ENCODE data around the gene LRRTM3. TPM values are rescaled to one million over a fixed set of nuclear protein-coding genes. Genes with fewer than 3 reads are reported as not detected.
A peak's percentile ranks its signal among the peaks of the same experiment; 100 is the strongest.

The LRRTM3 gene
- total RNA-seq, 2 experiments from 2014 or later, result not detected

GRCh38 chr10:67033878-67034277, 108.0 kb downstream of the LRRTM3 start:
- Mint-ChIP-seq H3K27me3 (no peaks in the 10 kb centered on the region), H3K27ac (no peak overlapping the region), H3K4me1 (ENCODE audit: low read depth) (no peaks in the 10 kb centered on the region), H3K36me3 (ENCODE audit: low read depth) (no peaks in the 10 kb centered on the region), H3K4me3 (no peak overlapping the region), H3K9me3 (no peaks in the 10 kb centered on the region)
- DNase-seq, result no peak
- no peaks in the 10 kb centered on the region for H3K36me3 ChIP-seq (ENCODE audit: insufficient read depth, low read length)
- intact Hi-C loops (cut with DNase I, micrococcal nuclease), result no loop called here
- H3K27me3 ChIP-seq (ENCODE audit: control insufficient read depth in 1 of 2, insufficient read depth in 2 of 2, low read length in 2 of 2), result no peaks in the 10 kb centered on the region
- TF ChIP-seq CTCF (IDR thresholded peaks at IDR 0.05), result no peak
- no peak for ATAC-seq (ENCODE audit: poor library complexity)
- ChIA-PET POLR2A (no interaction called here), CTCF (no interaction called here)
- no peak overlapping the region for H3K4me3 ChIP-seq (ENCODE audit: low read length)
- no peak overlapping the region for H3K27ac ChIP-seq (ENCODE audit: low read depth in 1 of 2, low read length in 2 of 2)
- H3K4me1 ChIP-seq (ENCODE audit: insufficient read depth, low read length), result no peaks in the 10 kb centered on the region
- H3K9me3 ChIP-seq (ENCODE audit: control insufficient read depth in 1 of 2, insufficient read depth in 1 of 2, low read length in 2 of 2), result no peaks in the 10 kb centered on the region

GRCh38 chr10:67036808-67037207, 111.0 kb downstream of the LRRTM3 start:
- ATAC-seq (ENCODE audit: poor library complexity), result no peak
- Histone ChIP-seq H3K27me3 (ENCODE audit: control insufficient read depth in 1 of 2, insufficient read depth in 2 of 2, low read length in 2 of 2) (no peaks in the 10 kb centered on the region), H3K9me3 (ENCODE audit: control insufficient read depth in 1 of 2, insufficient read depth in 1 of 2, low read length in 2 of 2) (no peaks in the 10 kb centered on the region), H3K4me1 (ENCODE audit: insufficient read depth, low read length) (no peaks in the 10 kb centered on the region), H3K27ac (ENCODE audit: low read depth in 1 of 2, low read length in 2 of 2) (no peak overlapping the region), H3K4me3 (ENCODE audit: low read length) (no peak overlapping the region), H3K36me3 (ENCODE audit: insufficient read depth, low read length) (no peaks in the 10 kb centered on the region)
- Mint-ChIP-seq H3K27me3 (no peaks in the 10 kb centered on the region), H3K36me3 (ENCODE audit: low read depth) (no peaks in the 10 kb centered on the region), H3K27ac (no peak overlapping the region), H3K4me1 (ENCODE audit: low read depth) (no peaks in the 10 kb centered on the region), H3K9me3 (no peaks in the 10 kb centered on the region), H3K4me3 (no peak overlapping the region)
- ChIA-PET POLR2A (no interaction called here), CTCF (no interaction called here)
- TF ChIP-seq CTCF (IDR thresholded peaks at IDR 0.05), result no peak
- intact Hi-C loops (cut with DNase I, micrococcal nuclease), result no loop called here
- peak in 1 of 14 experiments; percentile 2 for DNase-seq

- Histone ChIP-seq H3K9me3 (ENCODE audit: control insufficient read depth in 1 of 2, insufficient read depth in 1 of 2, low read length in 2 of 2) (peaks cover 0 to 4% of the 10 kb centered on the region in 2 experiments), H3K27ac (ENCODE audit: low read depth in 1 of 2, low read length in 2 of 2) (no peak overlapping the region), H3K4me1 (ENCODE audit: insufficient read depth, low read length) (no peaks in the 10 kb centered on the region), H3K27me3 (ENCODE audit: control insufficient read depth in 1 of 2, insufficient read depth in 2 of 2, low read length in 2 of 2) (no peaks in the 10 kb centered on the region), H3K4me3 (ENCODE audit: low read length) (no peak overlapping the region), H3K36me3 (ENCODE audit: insufficient read depth, low read length) (no peaks in the 10 kb centered on the region)
- H3K36me3 Mint-ChIP-seq (ENCODE audit: low read depth), result no peaks in the 10 kb centered on the region
- no peak for ATAC-seq (ENCODE audit: poor library complexity)
- no peak overlapping the region for H3K4me3 Mint-ChIP-seq
- no peak overlapping the region for H3K27ac Mint-ChIP-seq
- intact Hi-C loops (cut with DNase I, micrococcal nuclease), result no loop called here
- no peak for DNase-seq
- H3K4me1 Mint-ChIP-seq (ENCODE audit: low read depth), result no peaks in the 10 kb centered on the region
- CTCF ChIA-PET, result no interaction called here
- POLR2A ChIA-PET, result no interaction called here
- H3K27me3 Mint-ChIP-seq, result no peaks in the 10 kb centered on the region
- H3K9me3 Mint-ChIP-seq, result no peaks in the 10 kb centered on the region
- no peak for TF ChIP-seq CTCF (IDR thresholded peaks at IDR 0.05)
Observed at GRCh38 chr10:67043041-67043440, 117.2 kb downstream of the LRRTM3 start.

All from CD4-positive, alpha-beta T cell (primary cell).